B cell (primary cell): Measurements from ENCODE around the gene GRK3.

Source experiments
- CTCF ChIP-seq: fragments of 200-600 bp; IDR thresholded peaks from one replicate; pipeline ENCODE4 v1.8.0; 2022; ENCODE audit warnings: antibody characterized with exemption, mild to moderate bottlenecking
- EZH2 ChIP-seq: IDR thresholded peaks from 2 replicates; pipeline ENCODE4 v1.6.1; 2012; ENCODE audit warnings: borderline replicate concordance, low read depth, mild to moderate bottlenecking, moderate library complexity, low read length; ENCODE audit not compliant: insufficient read depth, poor library complexity, severe bottlenecking

GRCh38 chr22:25564979-25565677, 653 bp downstream of the GRK3 start:
- TF ChIP-seq CTCF (no peak), EZH2 (no peak)
